Measurements from ENCODE around the gene ZNF438.

The ZNF438 gene

GRCh38 chr10:30825022-30825421 lies 206.6 kb downstream of the ZNF438 start:
- no peak overlapping the region for H3K27ac ChIP-seq (ENCODE audit: low read depth, low read length)
- no peaks in the 10 kb centered on the region for H3K9me3 ChIP-seq (ENCODE audit: control insufficient read depth, insufficient read depth, low read length)
- H3K4me1 ChIP-seq (ENCODE audit: control insufficient read depth, low read length) = no peaks in the 10 kb centered on the region
- H3K36me3 ChIP-seq (ENCODE audit: control insufficient read depth, low read length) = no peaks in the 10 kb centered on the region
- no peaks in the 10 kb centered on the region for H4K20me1 ChIP-seq (ENCODE audit: control insufficient read depth, insufficient read depth, low read depth, low read length)
- H3K27me3 ChIP-seq (ENCODE audit: control insufficient read depth, low read length) = no peaks in the 10 kb centered on the region
- no peak overlapping the region for H3K4me2 ChIP-seq (ENCODE audit: low read length)
- H3K9me2 ChIP-seq (replicated peaks; ENCODE audit: control insufficient read depth, low read length) = no peaks in the 10 kb centered on the region
- H3K79me2 ChIP-seq (ENCODE audit: control insufficient read depth, low read length) = no peaks in the 10 kb centered on the region
- H3F3A ChIP-seq (ENCODE audit: control insufficient read depth, insufficient read depth) = no peaks in the 10 kb centered on the region
- TF ChIP-seq EZH2phosphoT487 (IDR thresholded peaks at IDR 0.05; ENCODE audit: borderline replicate concordance, low read length) (no peak), CTCF (IDR thresholded peaks at IDR 0.05; ENCODE audit: low read depth, low read length, poor library complexity, severe bottlenecking) (no peak)
- no peak overlapping the region for H3K4me3 ChIP-seq (ENCODE audit: low read length)

- TF ChIP-seq CTCF (IDR thresholded peaks at IDR 0.05; ENCODE audit: low read depth, low read length, poor library complexity, severe bottlenecking) (no peak), EZH2phosphoT487 (IDR thresholded peaks at IDR 0.05; ENCODE audit: borderline replicate concordance, low read length) (no peak)
- no peaks in the 10 kb centered on the region for H3K9me2 ChIP-seq (replicated peaks; ENCODE audit: control insufficient read depth, low read length)
Observed at GRCh38 chr10:30823651-30824050, 208.0 kb downstream of the ZNF438 start.

GRCh38 chr10:30822693-30823465 lies 208.8 kb downstream of the ZNF438 start:
- Histone ChIP-seq H3K9me3 (ENCODE audit: control insufficient read depth, insufficient read depth, low read length) (no peaks in the 10 kb centered on the region), H3F3A (ENCODE audit: control insufficient read depth, insufficient read depth) (no peaks in the 10 kb centered on the region)
- TF ChIP-seq EZH2phosphoT487 (IDR thresholded peaks at IDR 0.05; ENCODE audit: borderline replicate concordance, low read length) (no peak), CTCF (IDR thresholded peaks at IDR 0.05; ENCODE audit: low read depth, low read length, poor library complexity, severe bottlenecking) (no peak)

More at GRCh38 chr10:30823651-30824050, 208.0 kb downstream of the ZNF438 start:
- Histone ChIP-seq H3K4me3 (ENCODE audit: low read length) (no peak overlapping the region), H3K9me3 (ENCODE audit: control insufficient read depth, insufficient read depth, low read length) (no peaks in the 10 kb centered on the region), H3K36me3 (ENCODE audit: control insufficient read depth, low read length) (no peaks in the 10 kb centered on the region), H3F3A (ENCODE audit: control insufficient read depth, insufficient read depth) (no peaks in the 10 kb centered on the region), H3K79me2 (ENCODE audit: control insufficient read depth, low read length) (no peaks in the 10 kb centered on the region), H3K4me2 (ENCODE audit: low read length) (no peak overlapping the region), H3K27me3 (ENCODE audit: control insufficient read depth, low read length) (no peaks in the 10 kb centered on the region), H3K27ac (ENCODE audit: low read depth, low read length) (no peak overlapping the region), H4K20me1 (ENCODE audit: control insufficient read depth, insufficient read depth, low read depth, low read length) (no peaks in the 10 kb centered on the region), H3K4me1 (ENCODE audit: control insufficient read depth, low read length) (no peaks in the 10 kb centered on the region)

More at GRCh38 chr10:30822693-30823465, 208.8 kb downstream of the ZNF438 start:
- Histone ChIP-seq H3K27ac (ENCODE audit: low read depth, low read length) (no peak overlapping the region), H3K4me3 (ENCODE audit: low read length) (no peak overlapping the region), H3K9me2 (replicated peaks; ENCODE audit: control insufficient read depth, low read length) (no peaks in the 10 kb centered on the region), H3K27me3 (ENCODE audit: control insufficient read depth, low read length) (no peaks in the 10 kb centered on the region), H3K4me1 (ENCODE audit: control insufficient read depth, low read length) (no peaks in the 10 kb centered on the region), H4K20me1 (ENCODE audit: control insufficient read depth, insufficient read depth, low read depth, low read length) (no peaks in the 10 kb centered on the region), H3K79me2 (ENCODE audit: control insufficient read depth, low read length) (no peaks in the 10 kb centered on the region), H3K4me2 (ENCODE audit: low read length) (no peak overlapping the region), H3K36me3 (ENCODE audit: control insufficient read depth, low read length) (no peaks in the 10 kb centered on the region)

Data from DOHH2 (cell line).